Liver (tissue), 3 donors: ENCODE measurements around the gene ULBP3.

ENCODE experiments used
- FOXA1 ChIP-seq: IDR thresholded peaks from 2 replicates; pipeline ENCODE4 v1.6.1; 2016; ENCODE audit warnings: antibody characterized with exemption
- JUND ChIP-seq, 2 donors: IDR thresholded peaks; 2 replicates each; pipeline ENCODE4 v1.6.1; 2016; ENCODE audit warnings: antibody characterized with exemption in 2 of 2
- RAD21 ChIP-seq, 2 donors: IDR thresholded peaks; 2 replicates each; pipeline ENCODE4 v1.6.1; 2016; ENCODE audit warnings: antibody characterized with exemption in 2 of 2, mild to moderate bottlenecking in 2 of 2
- RXRA ChIP-seq, 2 donors: IDR thresholded peaks; 2 replicates each; pipeline ENCODE4 v1.6.1; 2017 to 2018; ENCODE audit warnings: antibody characterized with exemption in 2 of 2, mild to moderate bottlenecking in 1 of 2
- SP1 ChIP-seq: IDR thresholded peaks from 2 replicates; pipeline ENCODE4 v1.6.1; 2018; ENCODE audit warnings: antibody characterized with exemption, mild to moderate bottlenecking
- TAF1 ChIP-seq: conservative IDR thresholded peaks from 2 replicates; pipeline ENCODE4 v1.6.1; 2016; ENCODE audit warnings: antibody characterized with exemption, mild to moderate bottlenecking
- TF ChIP-seq, protein P1 (sequence below): fragments of 150-350 bp; IDR thresholded peaks from 2 replicates; pipeline ENCODE4 v1.5.1; 2017; ENCODE audit warnings: improper control_type of control experiment, low read depth, low read length; ENCODE audit not compliant: missing input control
- TF ChIP-seq, protein P2 (sequence below): IDR thresholded peaks from 2 replicates; pipeline ENCODE4 v1.6.1; 2016; ENCODE audit warnings: antibody characterized with exemption
- TF ChIP-seq, protein P3 (sequence below): IDR thresholded peaks from 2 replicates; pipeline ENCODE4 v1.6.1; 2016; ENCODE audit warnings: antibody characterized with exemption, mild to moderate bottlenecking
- donor health status: healthy.
- donor health status: healthy.

DNA sequence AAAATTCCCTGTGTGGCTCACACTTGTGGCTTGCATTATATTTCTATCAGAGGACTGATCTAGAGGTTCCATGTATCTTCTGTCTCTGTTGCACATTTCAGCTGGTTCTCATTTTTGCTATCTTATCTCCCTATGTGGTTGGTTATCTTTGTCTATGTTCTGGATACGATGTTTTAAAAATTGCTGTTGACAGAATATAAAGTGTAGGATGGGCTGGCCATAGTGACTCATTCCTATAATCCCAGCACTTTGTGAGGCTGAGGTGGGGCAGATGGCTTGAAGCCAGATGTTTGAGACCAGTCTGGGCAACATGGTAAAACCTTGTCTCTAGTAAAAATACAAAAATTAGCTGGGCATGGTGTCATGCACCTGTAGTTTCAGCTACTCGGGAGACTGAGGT lies 9.9 kb upstream of the ULBP3 start:
- TF ChIP-seq, protein P1, sequence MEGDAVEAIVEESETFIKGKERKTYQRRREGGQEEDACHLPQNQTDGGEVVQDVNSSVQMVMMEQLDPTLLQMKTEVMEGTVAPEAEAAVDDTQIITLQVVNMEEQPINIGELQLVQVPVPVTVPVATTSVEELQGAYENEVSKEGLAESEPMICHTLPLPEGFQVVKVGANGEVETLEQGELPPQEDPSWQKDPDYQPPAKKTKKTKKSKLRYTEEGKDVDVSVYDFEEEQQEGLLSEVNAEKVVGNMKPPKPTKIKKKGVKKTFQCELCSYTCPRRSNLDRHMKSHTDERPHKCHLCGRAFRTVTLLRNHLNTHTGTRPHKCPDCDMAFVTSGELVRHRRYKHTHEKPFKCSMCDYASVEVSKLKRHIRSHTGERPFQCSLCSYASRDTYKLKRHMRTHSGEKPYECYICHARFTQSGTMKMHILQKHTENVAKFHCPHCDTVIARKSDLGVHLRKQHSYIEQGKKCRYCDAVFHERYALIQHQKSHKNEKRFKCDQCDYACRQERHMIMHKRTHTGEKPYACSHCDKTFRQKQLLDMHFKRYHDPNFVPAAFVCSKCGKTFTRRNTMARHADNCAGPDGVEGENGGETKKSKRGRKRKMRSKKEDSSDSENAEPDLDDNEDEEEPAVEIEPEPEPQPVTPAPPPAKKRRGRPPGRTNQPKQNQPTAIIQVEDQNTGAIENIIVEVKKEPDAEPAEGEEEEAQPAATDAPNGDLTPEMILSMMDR, result no peak
- TF ChIP-seq FOXA1, result no peak
- TF ChIP-seq RXRA (IDR thresholded peaks at IDR 0.05), result no peak
- TF ChIP-seq, protein P2, sequence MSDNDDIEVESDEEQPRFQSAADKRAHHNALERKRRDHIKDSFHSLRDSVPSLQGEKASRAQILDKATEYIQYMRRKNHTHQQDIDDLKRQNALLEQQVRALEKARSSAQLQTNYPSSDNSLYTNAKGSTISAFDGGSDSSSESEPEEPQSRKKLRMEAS, result no peak
- TF ChIP-seq TAF1, result no peak
- TF ChIP-seq, protein P3, sequence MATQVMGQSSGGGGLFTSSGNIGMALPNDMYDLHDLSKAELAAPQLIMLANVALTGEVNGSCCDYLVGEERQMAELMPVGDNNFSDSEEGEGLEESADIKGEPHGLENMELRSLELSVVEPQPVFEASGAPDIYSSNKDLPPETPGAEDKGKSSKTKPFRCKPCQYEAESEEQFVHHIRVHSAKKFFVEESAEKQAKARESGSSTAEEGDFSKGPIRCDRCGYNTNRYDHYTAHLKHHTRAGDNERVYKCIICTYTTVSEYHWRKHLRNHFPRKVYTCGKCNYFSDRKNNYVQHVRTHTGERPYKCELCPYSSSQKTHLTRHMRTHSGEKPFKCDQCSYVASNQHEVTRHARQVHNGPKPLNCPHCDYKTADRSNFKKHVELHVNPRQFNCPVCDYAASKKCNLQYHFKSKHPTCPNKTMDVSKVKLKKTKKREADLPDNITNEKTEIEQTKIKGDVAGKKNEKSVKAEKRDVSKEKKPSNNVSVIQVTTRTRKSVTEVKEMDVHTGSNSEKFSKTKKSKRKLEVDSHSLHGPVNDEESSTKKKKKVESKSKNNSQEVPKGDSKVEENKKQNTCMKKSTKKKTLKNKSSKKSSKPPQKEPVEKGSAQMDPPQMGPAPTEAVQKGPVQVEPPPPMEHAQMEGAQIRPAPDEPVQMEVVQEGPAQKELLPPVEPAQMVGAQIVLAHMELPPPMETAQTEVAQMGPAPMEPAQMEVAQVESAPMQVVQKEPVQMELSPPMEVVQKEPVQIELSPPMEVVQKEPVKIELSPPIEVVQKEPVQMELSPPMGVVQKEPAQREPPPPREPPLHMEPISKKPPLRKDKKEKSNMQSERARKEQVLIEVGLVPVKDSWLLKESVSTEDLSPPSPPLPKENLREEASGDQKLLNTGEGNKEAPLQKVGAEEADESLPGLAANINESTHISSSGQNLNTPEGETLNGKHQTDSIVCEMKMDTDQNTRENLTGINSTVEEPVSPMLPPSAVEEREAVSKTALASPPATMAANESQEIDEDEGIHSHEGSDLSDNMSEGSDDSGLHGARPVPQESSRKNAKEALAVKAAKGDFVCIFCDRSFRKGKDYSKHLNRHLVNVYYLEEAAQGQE, result no peak
- TF ChIP-seq SP1, result no peak
- no peak for TF ChIP-seq RAD21 (IDR thresholded peaks at IDR 0.05)
- no peak for TF ChIP-seq JUND (IDR thresholded peaks at IDR 0.05)
